GM12874 (cell line): ENCODE data around the gene KANK3.

Experiments used
- CTCF ChIP-seq: IDR thresholded peaks from 2 replicates; pipeline ENCODE4 v1.5.1; 2011; ENCODE audit warnings: low read depth, mild to moderate bottlenecking, control low read depth, low read length, moderate library complexity; ENCODE audit not compliant: insufficient read depth

KANK3 gene

DNA sequence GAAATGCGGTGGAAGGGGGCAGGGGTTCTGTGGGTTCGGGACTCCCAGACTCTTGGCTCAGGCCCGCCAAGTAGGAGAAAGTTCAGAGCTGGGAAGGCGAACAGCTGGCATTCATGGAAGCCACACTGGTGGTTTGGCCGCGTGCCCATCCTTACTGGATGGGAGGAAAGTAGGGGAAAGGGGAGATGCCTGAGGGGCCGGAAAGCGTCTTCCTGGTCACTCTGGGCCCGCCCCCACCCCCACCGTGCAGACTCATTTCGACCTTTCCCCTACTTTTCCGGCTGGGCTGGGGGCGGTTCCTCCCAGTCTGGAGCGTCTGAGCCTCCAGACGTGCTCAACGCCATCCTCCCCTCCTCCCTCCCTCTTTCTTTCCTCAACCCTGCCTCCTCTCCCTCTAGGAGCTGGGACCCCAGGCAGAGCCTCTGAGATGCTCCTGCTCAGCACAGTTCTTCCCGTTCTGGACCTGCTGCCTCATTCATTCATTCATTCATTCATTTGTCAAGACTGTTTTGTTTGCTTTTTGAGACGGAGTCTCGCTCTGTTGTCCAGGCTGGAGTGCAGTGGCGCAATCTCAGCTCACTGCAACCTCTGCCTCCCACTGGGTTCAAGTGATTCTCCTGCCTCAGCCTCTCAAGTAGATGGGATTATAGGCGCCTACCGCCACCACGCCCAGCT, 24.4 kb upstream of the KANK3 start:
- TF ChIP-seq CTCF: no peak

DNA sequence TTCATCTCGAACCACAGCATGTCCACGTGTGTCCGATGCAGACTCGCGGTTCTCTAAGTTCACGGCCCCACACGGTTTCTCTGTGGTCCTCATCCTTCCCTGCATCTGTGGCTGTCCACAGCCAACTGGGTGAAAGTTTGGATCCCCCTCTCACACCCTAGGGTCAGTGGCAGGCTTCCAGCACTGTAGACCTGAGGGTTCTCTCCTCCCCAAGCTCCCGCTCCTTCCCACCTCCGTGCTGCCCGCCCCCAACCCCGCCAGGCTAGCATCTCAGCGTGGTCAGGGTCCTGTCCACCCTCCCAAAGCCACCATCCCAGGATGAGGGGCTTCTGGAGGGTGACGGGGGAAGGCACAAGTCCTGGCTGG, 23.9 kb upstream of the KANK3 start:
- no peak for TF ChIP-seq CTCF

DNA sequence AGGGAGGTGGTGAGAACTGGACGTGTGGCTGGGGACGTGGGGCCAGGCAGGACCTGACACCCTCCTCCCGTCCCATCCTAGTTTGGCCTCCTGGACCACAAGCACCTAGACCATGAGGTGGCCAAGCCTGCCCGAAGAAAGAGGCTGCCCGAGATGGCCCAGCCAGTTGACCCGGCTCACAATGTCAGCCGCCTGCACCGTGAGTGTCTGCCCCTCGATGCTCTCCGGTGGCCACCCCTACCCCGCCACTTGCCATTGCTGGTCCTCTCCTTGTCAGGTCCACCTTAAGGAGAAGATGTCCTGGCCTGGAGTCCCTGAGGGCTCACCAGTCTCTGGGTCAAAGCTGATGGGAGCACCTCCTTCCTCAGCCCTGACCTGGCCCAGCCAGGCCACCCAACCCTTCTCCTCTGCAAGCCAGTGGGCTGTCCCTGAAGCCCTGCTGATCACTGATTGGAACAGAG, 23.1 kb upstream of the KANK3 start:
- no peak for TF ChIP-seq CTCF

DNA sequence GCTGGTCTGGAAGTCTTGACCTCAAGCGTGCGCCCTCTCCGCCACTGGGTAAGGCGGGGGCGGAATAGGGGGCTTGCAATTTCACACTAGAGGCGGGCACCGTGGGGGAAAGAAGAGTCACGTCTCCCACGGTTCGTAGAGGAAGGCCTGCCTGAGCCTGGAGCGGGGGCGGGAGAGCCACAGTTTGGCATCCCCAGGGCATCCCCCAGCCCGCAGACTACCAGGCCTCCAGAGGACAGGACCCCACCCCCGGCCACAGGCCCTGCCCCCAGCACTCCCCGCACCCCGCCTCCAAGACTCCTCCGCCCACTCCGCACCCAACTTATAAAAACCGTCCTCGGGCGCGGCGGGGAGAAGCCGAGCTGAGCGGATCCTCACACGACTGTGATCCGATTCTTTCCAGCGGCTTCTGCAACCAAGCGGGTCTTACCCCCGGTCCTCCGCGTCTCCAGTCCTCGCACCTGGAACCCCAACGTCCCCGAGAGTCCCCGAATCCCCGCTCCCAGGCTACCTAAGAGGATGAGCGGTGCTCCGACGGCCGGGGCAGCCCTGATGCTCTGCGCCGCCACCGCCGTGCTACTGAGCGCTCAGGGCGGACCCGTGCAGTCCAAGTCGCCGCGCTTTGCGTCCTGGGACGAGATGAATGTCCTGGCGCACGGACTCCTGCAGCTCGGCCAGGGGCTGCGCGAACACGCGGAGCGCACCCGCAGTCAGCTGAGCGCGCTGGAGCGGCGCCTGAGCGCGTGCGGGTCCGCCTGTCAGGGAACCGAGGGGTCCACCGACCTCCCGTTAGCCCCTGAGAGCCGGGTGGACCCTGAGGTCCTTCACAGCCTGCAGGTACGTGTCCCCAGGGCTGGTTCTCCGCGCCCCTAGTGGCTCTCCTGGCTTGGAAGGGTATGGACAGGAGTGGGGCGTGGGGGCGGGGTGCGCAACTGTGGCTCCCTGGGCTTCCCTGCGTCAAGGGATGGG, 21.0 kb upstream of the KANK3 start, which contains the start of gene ANGPTL4:
Gene ANGPTL4 (plus strand): TSS at position 353 of the 969 bp plus-strand sequence. CDS start 167 bp downstream, at position 520.
- TF ChIP-seq CTCF: no peak

DNA sequence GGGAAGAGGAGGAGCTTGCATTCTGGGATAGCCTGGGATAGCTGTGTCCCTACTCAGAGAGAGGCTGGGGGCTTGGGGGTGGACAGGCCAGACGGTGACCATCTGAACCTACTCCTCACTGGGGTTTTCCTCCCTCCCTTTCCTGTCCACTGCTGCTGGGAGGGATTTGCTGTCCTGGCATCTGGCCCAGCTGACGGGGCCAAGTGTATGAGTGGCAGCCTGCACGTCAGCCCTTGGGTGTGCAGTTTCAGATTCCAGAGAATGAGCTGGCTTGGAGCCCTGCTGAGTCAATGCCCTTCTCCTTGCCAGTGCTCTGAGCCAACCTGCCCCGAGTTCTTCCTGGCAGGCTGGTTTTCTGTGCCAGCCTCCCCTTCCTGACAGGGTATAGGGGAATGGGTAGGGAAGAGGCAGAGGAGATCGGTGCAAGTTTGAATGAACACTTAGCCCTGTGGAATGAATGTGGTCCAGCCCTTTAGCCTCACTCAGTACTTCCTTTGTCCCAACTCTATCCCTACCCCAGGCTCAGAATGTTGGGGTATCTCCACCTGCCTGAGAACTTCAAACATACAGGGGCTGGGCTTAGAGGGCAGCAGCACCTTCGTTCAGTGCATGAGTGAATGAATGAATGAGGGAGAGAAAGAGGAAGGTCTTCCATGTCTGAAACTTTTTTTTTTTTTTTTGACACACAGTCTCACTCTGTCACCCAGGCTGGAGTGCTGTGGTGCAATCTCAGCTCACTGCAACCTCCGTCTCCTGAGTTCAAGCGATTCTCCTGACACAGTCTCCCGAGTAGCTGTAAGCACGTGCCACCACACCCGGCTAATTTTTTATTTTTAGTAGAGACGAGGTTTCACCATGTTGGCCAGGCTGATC, 19.1 kb upstream of the KANK3 start:
- TF ChIP-seq CTCF: no peak

DNA sequence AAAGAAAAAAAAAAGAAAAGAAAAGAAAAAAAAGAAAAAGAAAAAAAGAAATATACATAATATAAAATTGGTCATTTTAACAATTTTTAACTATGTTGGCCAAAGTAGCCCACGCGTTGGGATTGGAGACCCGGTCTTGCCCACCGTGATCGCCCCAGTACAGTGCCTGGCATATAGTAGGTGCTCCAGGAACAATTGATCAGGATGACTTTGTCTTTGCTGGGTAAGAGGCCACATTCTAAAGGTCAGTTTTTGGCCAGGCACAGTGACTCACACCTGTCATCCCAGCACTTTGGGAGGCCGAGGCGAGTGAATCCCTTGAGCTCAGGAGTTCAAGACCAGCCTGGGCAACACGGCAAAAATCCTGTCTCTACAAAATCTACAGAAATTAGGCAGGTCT, 17.1 kb upstream of the KANK3 start:
- no peak for TF ChIP-seq CTCF
